Measurements from ENCODE around the gene CD48. TPM values are rescaled to one million over a fixed set of nuclear protein-coding genes. Genes with fewer than 3 reads are reported as not detected.

CD48 gene
- polyA plus RNA-seq, 3 donors, result 356 to 688 (median 363) TPM

- peaks cover 0 to 2% (median 0%) of the 10 kb centered on the region in 7 donors for H3K9me3 Mint-ChIP-seq
- H3K4me1 Mint-ChIP-seq, result peaks cover 38% of the 10 kb centered on the region
- no peak overlapping the region for H3K27ac Mint-ChIP-seq
- Histone ChIP-seq H3K4me2 (replicated peaks; ENCODE audit: extremely low read depth, low read length, poor library complexity, severe bottlenecking) (no peak overlapping the region), H4K20me1 (ENCODE audit: insufficient read depth, low read length) (no peaks in the 10 kb centered on the region), H3K4me1 (ENCODE audit: control insufficient read depth in 1 of 2, insufficient read depth in 2 of 2, low read length in 2 of 2) (peaks cover 16 to 17% of the 10 kb centered on the region in 2 donors), H2AFZ (ENCODE audit: insufficient read depth, low read depth, low read length, poor library complexity, severe bottlenecking) (no peak overlapping the region), H3K4me3 (replicated peaks in 1 of 3; ENCODE audit: low read depth in 2 of 3, low read length in 3 of 3) (no peak overlapping the region), H3K36me3 (replicated peaks in 1 of 2; ENCODE audit: control insufficient read depth in 1 of 2, insufficient read depth in 2 of 2, low read length in 2 of 2) (no peaks in the 10 kb centered on the region), H3K27me3 (ENCODE audit: control insufficient read depth in 2 of 2, insufficient read depth in 2 of 2, low read length in 2 of 2) (no peaks in the 10 kb centered on the region), H3K9ac (ENCODE audit: insufficient read depth, low read length, poor library complexity, severe bottlenecking) (no peak overlapping the region), H3K9me3 (replicated peaks in 1 of 2; ENCODE audit: control insufficient read depth in 1 of 2, insufficient read depth in 1 of 2, low read length in 2 of 2) (no peaks in the 10 kb centered on the region), H3K27ac (ENCODE audit: low read depth in 1 of 2, low read length in 2 of 2) (no peak overlapping the region), H3K79me2 (ENCODE audit: insufficient read depth, low read length) (no peaks in the 10 kb centered on the region)
- intact Hi-C loops (cut with micrococcal nuclease), result no loop called here
- peaks cover 1 to 2% (median 2%) of the 10 kb centered on the region in 3 donors for H3K27me3 Mint-ChIP-seq (ENCODE audit: low read depth in 3 of 3)
- WGBS (ENCODE audit: insufficient coverage), result 100% methylated on average over 2 of the region's 17 CpGs
- peaks cover 4 to 12% of the 10 kb centered on the region in 2 donors for H3K36me3 Mint-ChIP-seq
- no peak for TF ChIP-seq CTCF (IDR thresholded peaks at IDR 0.05)
- no peak for DNase-seq
- no peak overlapping the region for H3K4me3 Mint-ChIP-seq
Measured at GRCh38 chr1:160634543-160635491, 76.8 kb downstream of the CD48 start.

- Mint-ChIP-seq H3K36me3 (peaks cover 4 to 9% of the 10 kb centered on the region in 2 donors), H3K9me3 (peaks cover 0 to 2% (median 0%) of the 10 kb centered on the region in 7 donors), H3K4me1 (peaks cover 45% of the 10 kb centered on the region), H3K27ac (no peak overlapping the region), H3K4me3 (no peak overlapping the region), H3K27me3 (ENCODE audit: low read depth in 3 of 3) (peaks cover 0 to 2% (median 1%) of the 10 kb centered on the region in 3 donors)
- Histone ChIP-seq H3K36me3 (replicated peaks in 1 of 2; ENCODE audit: control insufficient read depth in 1 of 2, insufficient read depth in 2 of 2, low read length in 2 of 2) (no peaks in the 10 kb centered on the region), H3K27me3 (ENCODE audit: control insufficient read depth in 2 of 2, insufficient read depth in 2 of 2, low read length in 2 of 2) (no peaks in the 10 kb centered on the region), H4K20me1 (ENCODE audit: insufficient read depth, low read length) (no peaks in the 10 kb centered on the region), H3K4me3 (replicated peaks in 1 of 3; ENCODE audit: low read depth in 2 of 3, low read length in 3 of 3) (no peak overlapping the region), H3K4me2 (replicated peaks; ENCODE audit: extremely low read depth, low read length, poor library complexity, severe bottlenecking) (no peak overlapping the region), H3K27ac (ENCODE audit: low read depth in 1 of 2, low read length in 2 of 2) (no peak overlapping the region), H3K4me1 (ENCODE audit: control insufficient read depth in 1 of 2, insufficient read depth in 2 of 2, low read length in 2 of 2) (peaks cover 20 to 24% of the 10 kb centered on the region in 2 donors), H2AFZ (ENCODE audit: insufficient read depth, low read depth, low read length, poor library complexity, severe bottlenecking) (no peak overlapping the region), H3K79me2 (ENCODE audit: insufficient read depth, low read length) (no peaks in the 10 kb centered on the region), H3K9me3 (replicated peaks in 1 of 2; ENCODE audit: control insufficient read depth in 1 of 2, insufficient read depth in 1 of 2, low read length in 2 of 2) (no peaks in the 10 kb centered on the region), H3K9ac (ENCODE audit: insufficient read depth, low read length, poor library complexity, severe bottlenecking) (no peak overlapping the region)
- intact Hi-C loops (cut with micrococcal nuclease), result no loop called here
- no peak for DNase-seq
- TF ChIP-seq CTCF (IDR thresholded peaks at IDR 0.05), result no peak
- WGBS (ENCODE audit: insufficient coverage), result no CpG with 5 or more reads among the region's 2 CpGs
Measured at GRCh38 chr1:160633330-160633903, 78.2 kb downstream of the CD48 start.

All from CD14-positive monocyte (primary cell).